ENCODE measurements around the gene VWA1.
A peak's percentile ranks its signal among the peaks of the same experiment; 100 is the strongest.
"Not testable (repeated sequence)": the region's sequence is repeated elsewhere in the genome, so short reads cannot be mapped to it uniquely, and the experiment has no call there.

Gene VWA1

DNA sequence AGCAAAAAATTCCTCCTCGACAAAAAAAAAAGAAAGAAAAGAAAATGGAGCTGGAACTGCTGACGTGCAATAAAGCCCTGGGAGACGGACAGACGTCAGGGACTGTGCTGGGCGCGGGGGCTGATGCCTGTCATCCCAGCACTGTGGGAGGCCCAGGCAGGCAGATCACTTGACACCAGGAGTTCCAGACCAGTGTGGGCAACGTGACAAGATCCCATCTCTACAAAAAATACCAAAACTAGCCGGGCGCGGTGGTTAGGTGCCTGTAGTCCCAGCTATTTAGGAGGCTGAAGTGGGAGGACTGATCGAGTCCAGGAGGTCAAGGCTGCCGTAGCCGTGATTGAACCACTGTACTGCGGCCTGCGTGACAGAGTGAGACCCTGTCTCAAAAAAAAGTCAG, 10.8 kb upstream of the VWA1 start:
- no peak for DNase-seq

DNA sequence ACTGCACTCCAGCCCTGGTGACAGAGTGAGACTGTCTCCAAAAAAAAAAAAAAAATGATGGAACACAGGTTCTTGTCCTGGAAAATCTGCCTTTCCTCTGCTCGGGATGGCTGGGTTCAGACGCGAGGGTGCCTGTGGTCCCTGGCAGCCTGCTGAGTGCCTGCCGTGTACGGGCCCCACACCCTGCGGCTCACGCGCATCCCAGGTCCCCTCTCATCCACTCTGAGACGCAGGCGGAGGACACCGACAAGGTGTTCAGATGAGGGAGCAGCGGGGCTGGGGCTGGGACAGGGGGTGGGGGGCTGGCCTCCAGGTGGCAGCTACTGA, 10.1 kb upstream of the VWA1 start:
- DNase-seq: no peak

GRCh38 chr1:1425753-1426495, 9.6 kb upstream of the VWA1 start:
- DNase-seq: peak; percentile 70

- no peak for DNase-seq
Observed at GRCh38 chr1:1426496-1427105, 8.9 kb upstream of the VWA1 start.

GRCh38 chr1:1427106-1427819, 8.2 kb upstream of the VWA1 start:
- peak; percentile 96 for DNase-seq

DNA sequence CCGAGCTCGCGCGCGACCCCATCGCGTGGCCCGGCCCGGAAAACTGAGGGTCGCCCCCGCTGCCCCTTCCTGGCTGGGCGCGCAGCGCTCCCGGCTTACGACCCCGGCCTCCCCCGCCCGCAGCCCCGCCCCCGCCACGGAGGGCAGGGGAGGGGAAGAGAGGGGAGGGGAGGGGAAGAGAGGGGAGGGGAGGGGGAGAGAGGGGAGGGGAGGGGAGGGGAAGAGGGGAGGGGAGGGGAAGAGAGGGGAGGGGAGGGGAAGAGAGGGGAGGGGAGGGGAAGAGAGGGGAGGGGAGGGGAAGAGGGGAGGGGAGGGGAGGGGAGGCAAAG, 7.7 kb upstream of the VWA1 start:
- no peak for DNase-seq

- no peak for DNase-seq
Observed at GRCh38 chr1:1428174-1428573, 7.3 kb upstream of the VWA1 start.

DNA sequence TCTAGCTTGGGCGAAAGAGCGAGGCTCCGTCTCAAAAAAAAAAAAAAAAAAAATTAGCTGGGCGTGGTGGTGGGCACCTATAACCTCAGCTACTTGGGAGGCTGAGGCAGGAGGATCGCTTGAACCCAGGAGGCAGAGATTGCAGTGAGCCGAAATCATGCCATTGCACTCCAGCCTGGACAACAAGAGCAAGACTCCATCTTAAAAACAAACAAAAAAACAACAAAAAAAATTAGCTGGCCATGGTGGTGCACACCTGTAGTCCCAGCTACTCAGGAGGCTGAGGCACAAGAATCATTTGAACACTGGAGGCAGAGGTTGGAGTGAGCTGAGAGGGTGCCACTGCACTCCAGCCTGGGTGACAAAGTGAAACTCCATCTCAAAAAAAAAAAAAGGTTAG, 6.5 kb upstream of the VWA1 start:
- DNase-seq: not testable (repeated sequence)

- DNase-seq: peak; percentile 94
Observed at GRCh38 chr1:1429671-1430073, 5.8 kb upstream of the VWA1 start.

GRCh38 chr1:1430114-1430982, 5.1 kb upstream of the VWA1 start:
- peak; percentile 99 for DNase-seq

GRCh38 chr1:1430992-1431844, 4.3 kb upstream of the VWA1 start:
- no peak for DNase-seq

- peak; percentile 62 for DNase-seq
Observed at GRCh38 chr1:1431845-1432273, 3.6 kb upstream of the VWA1 start.

- peak; percentile 51 for DNase-seq
Observed at GRCh38 chr1:1432274-1432950, 3.1 kb upstream of the VWA1 start.

- DNase-seq: peak; percentile 100
Observed at GRCh38 chr1:1432951-1433803, 2.3 kb upstream of the VWA1 start.

GRCh38 chr1:1433804-1434130, 1.7 kb upstream of the VWA1 start:
- peak; percentile 74 for DNase-seq

- peak; percentile 43 for DNase-seq
Observed at GRCh38 chr1:1434131-1434823, 1.2 kb upstream of the VWA1 start.

DNA sequence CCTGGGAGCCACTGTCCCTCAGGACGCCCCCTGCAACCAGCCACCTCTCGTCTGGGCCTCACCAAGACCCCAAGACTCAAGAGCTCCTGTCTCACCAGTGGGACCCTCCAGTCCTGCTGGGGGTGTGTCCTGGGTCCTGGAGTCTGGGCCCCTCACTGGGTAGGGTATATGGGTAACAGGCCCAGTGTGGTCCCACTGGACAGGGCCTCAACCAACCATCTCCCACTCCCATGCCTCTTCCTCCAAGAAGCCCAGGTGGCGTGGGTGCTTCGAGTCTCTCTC, 725 bp upstream of the VWA1 start:
- no peak for DNase-seq

DNA sequence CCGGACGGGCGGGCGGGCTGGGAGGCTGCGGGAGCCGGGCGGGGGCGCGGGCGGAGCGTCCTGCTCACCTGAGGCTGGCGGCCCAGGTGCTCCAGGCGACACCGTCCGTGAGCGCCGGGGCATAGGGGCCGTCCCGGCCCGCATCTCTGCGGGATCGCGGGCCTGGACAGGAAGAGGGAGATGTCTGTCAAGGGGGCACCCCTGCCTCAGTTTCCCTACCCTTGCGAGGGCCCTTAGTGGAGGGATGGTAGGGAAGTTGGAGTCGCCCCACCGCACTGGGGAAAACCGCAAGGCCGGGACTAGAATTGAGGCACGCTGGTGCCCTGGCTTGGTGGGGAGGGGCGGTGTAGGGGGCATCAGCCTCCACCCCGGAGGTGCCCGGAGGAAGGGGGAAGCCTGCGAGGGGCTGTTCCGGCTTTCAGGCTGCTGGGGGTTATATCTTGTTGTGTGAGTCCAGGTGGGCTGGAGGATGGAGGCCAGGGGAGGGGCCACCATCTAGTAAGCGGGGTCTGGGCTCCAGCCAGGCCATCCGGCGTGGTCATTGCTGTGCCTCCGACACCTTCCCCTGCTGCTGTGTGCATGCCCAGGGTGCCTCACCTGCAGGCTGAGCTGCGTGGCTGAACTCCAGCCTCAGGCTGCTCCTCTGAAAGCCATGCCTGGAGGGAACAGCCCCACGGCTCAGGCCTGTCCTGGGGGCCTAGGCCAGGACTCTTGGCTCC, 580 bp downstream of the VWA1 start:
- DNase-seq: no peak

DNA sequence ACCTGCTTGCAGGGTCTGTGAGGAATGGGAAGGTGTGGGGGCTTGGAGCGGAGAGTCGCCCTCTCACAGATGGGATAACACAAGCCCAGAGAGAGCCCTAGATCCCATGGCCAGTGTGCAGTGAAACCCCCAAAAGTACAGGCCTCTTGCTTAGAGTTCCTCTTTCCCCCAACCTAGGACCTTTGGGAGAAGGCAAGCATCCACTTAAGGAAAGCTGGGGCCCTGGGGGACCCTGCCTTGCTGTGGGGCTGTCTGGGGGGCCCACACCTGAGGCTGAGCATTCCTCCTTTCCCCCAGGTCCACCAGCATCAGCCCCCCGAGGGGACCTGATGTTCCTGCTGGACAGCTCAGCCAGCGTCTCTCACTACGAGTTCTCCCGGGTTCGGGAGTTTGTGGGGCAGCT, 1.1 kb downstream of the VWA1 start:
- no peak for DNase-seq

Data from NCI-H510A treated with DMSO at 0.1 percent for 48 hours (cell line).